Endothelial cell of umbilical vein (primary cell): Measurements from ENCODE around the gene TMEM14A. TPM values are rescaled to one million over a fixed set of nuclear protein-coding genes. Genes with fewer than 3 reads are reported as not detected.

ENCODE experiments used
- BruUV-seq: library from RNA; stranded (reverse); fragments of 400-500 nt; replicated peaks from 2 replicates; lab custom pipeline; 2021; lab: Mats Ljungman, UMichigan
- CTCF ChIA-PET: fragments of 300-600, 350-600 bp; sonication (Branson Sonifier 250); formaldehyde crosslinking; loops from one replicate; lab custom pipeline; 2021; ENCODE audit warnings: antibody characterized with exemption, inconsistent platforms; lab: Charles Lee
- POLR2A ChIA-PET: fragments of 300-600, 350-600 bp; sonication (Branson Sonifier 250); formaldehyde crosslinking; loops from one replicate; lab custom pipeline; 2021; ENCODE audit warnings: antibody characterized with exemption, inconsistent platforms; lab: Charles Lee
- DNase-seq: peaks from one replicate; pipeline ENCODE4 v3.0.0-alpha.2; 2011; ENCODE audit warnings: low read depth, low spot score
- FAIRE-seq: peaks from 2 replicates; lab custom pipeline; 2011; peaks lifted over from hg19 to GRCh38; lab: Jason Lieb, UNC
- H2AFZ ChIP-seq: 2 replicates; pipeline ENCODE4 v1.6.0; 2012; ENCODE audit warnings: low read depth, low read length, control low read depth, inconsistent platforms
- H3K27ac ChIP-seq: 2 replicates; pipeline ENCODE4 v1.5.1; 2011; ENCODE audit warnings: low read depth, mild to moderate bottlenecking, control low read depth, low read length, moderate library complexity; ENCODE audit not compliant: insufficient read depth
- H3K27me3 ChIP-seq, 2 experiments: 2 replicates each; pipeline versions ENCODE4 v1.6.0 to v1.6.1; 2011; ENCODE audit warnings: low read length in 2 of 2, mixed read lengths in 1 of 2; ENCODE audit not compliant: control insufficient read depth in 2 of 2, insufficient read depth in 2 of 2
- H3K36me3 ChIP-seq, 2 experiments: 2 replicates in 1 of 2; 3 replicates in 1 of 2; pipeline ENCODE4 v1.5.1; 2011; ENCODE audit warnings: low read length in 2 of 2, mild to moderate bottlenecking in 1 of 2, moderate library complexity in 1 of 2; ENCODE audit not compliant: control insufficient read depth in 2 of 2, insufficient read depth in 2 of 2; ENCODE audit errors: extremely low read depth in 1 of 2
- H3K4me1 ChIP-seq: 3 replicates; pipeline ENCODE4 v1.5.1; 2011; ENCODE audit warnings: mild to moderate bottlenecking, low read length; ENCODE audit not compliant: control insufficient read depth, insufficient read depth; ENCODE audit errors: extremely low read depth
- H3K4me2 ChIP-seq: 2 replicates; pipeline ENCODE4 v1.6.1; 2011; ENCODE audit warnings: low read length, control low read depth, mixed read lengths; ENCODE audit not compliant: insufficient read depth
- H3K4me3 ChIP-seq, 3 experiments: fragments of 200-600 bp in 1 of 3; sonication (generic), shearing (Covaris generic) in 1 of 3; replicated peaks in 1 of 3; 2 replicates each; pipeline ENCODE4 v1.5.1; 2011 to 2016; ENCODE audit warnings: control low read depth in 3 of 3, low read length in 3 of 3, mild to moderate bottlenecking in 2 of 3, inconsistent platforms in 1 of 3, low read depth in 1 of 3, moderate library complexity in 1 of 3; ENCODE audit not compliant: insufficient read depth in 1 of 3
- H3K79me2 ChIP-seq: 2 replicates; pipeline ENCODE4 v1.6.0; 2012; ENCODE audit warnings: low read length, inconsistent platforms; ENCODE audit not compliant: control insufficient read depth, insufficient read depth
- H3K9ac ChIP-seq: replicated peaks from 2 replicates; pipeline ENCODE3; 2011; ENCODE audit warnings: low read length, control low read depth; ENCODE audit not compliant: insufficient read depth; ENCODE audit errors: extremely low read depth
- H3K9me1 ChIP-seq: replicated peaks from 3 replicates; pipeline ENCODE4 v1.6.0; 2011; ENCODE audit warnings: mild to moderate bottlenecking, low read length; ENCODE audit not compliant: control insufficient read depth, insufficient read depth; ENCODE audit errors: extremely low read depth
- H3K9me3 ChIP-seq: replicated peaks from 2 replicates; pipeline ENCODE4 v1.5.1; 2012; ENCODE audit warnings: low read length, inconsistent platforms; ENCODE audit not compliant: control insufficient read depth, insufficient read depth
- H4K20me1 ChIP-seq: replicated peaks from 2 replicates; pipeline ENCODE3; 2011; ENCODE audit warnings: mild to moderate bottlenecking, low read length; ENCODE audit not compliant: control insufficient read depth, insufficient read depth; ENCODE audit errors: extremely low read depth
- FOS ChIP-seq: IDR thresholded peaks from 2 replicates; pipeline ENCODE4 v1.6.1; 2011; ENCODE audit warnings: mild to moderate bottlenecking, low read length, moderate library complexity, borderline replicate concordance; ENCODE audit not compliant: insufficient read depth
- GATA2 ChIP-seq: IDR thresholded peaks from 2 replicates; pipeline ENCODE4 v1.7.0; 2011; ENCODE audit warnings: low read depth, mild to moderate bottlenecking, moderate library complexity, mixed read lengths, low read length; ENCODE audit not compliant: insufficient read length, insufficient read depth
- JUN ChIP-seq: IDR thresholded peaks from 2 replicates; pipeline ENCODE4 v1.6.1; 2011; ENCODE audit warnings: borderline replicate concordance, low read depth; ENCODE audit not compliant: insufficient read length, insufficient read depth
- MYC ChIP-seq: IDR thresholded peaks from one replicate; pipeline ENCODE4 v1.6.1; 2011; ENCODE audit warnings: mild to moderate bottlenecking, low read depth, low read length
- POLR2A ChIP-seq: IDR thresholded peaks from 2 replicates; pipeline ENCODE4 v1.6.1; 2012; ENCODE audit warnings: low read depth, mild to moderate bottlenecking, control low read depth, low read length
- dilution Hi-C: fragments of 300-500 bp; cut with MboI; formaldehyde crosslinking; loops from one replicate; pipeline ENCODE4 v1.15.0; 2019; ENCODE audit warnings: low sequenced_read_pairs; ENCODE audit not compliant: extremely low pct_ligation_motif_present
- intact Hi-C: fragments of 100-400 bp; cut with micrococcal nuclease; formaldehyde crosslinking; loops from one replicate; pipeline ENCODE4 v1.10.0; 2022
- polyA plus RNA-seq, 4 experiments: library from polyadenylated mRNA; depleted of rRNA in 3 of 4; stranded (reverse) in 3 of 4; unstranded in 1 of 4; fragments of >200 nt; gene quantifications; 2 replicates each; pipeline versions ENCODE4 v1.2.1 to v1.2.3, GENCODE V29; 2011 to 2012; ENCODE audit warnings: missing spikeins in 1 of 4
- total RNA-seq: library from RNA; stranded (reverse); gene quantifications from 2 replicates; pipeline ENCODE4 v1.2.3, GENCODE V29; 2021
- TF ChIP-seq, protein P1 (sequence below): IDR thresholded peaks from 2 replicates; pipeline ENCODE4 v1.6.1; 2011; ENCODE audit not compliant: insufficient read depth, insufficient read length
- TF ChIP-seq, protein P2 (sequence below), 2 donors: IDR thresholded peaks; 1 replicate in 1 of 2; 2 replicates in 1 of 2; pipeline ENCODE4 v1.5.1; 2011; ENCODE audit warnings: low read length in 2 of 2, mild to moderate bottlenecking in 2 of 2, moderate library complexity in 2 of 2, control low read depth in 1 of 2, inconsistent platforms in 1 of 2, low read depth in 1 of 2; ENCODE audit not compliant: insufficient read depth in 1 of 2; ENCODE audit errors: extremely low read depth in 1 of 2

TMEM14A gene
- total and polyA plus RNA-seq, 2 donors (not counting 3 experiments of a cell fraction or from before 2014, with no cell fraction given) = 19.5 to 33.7 TPM

DNA sequence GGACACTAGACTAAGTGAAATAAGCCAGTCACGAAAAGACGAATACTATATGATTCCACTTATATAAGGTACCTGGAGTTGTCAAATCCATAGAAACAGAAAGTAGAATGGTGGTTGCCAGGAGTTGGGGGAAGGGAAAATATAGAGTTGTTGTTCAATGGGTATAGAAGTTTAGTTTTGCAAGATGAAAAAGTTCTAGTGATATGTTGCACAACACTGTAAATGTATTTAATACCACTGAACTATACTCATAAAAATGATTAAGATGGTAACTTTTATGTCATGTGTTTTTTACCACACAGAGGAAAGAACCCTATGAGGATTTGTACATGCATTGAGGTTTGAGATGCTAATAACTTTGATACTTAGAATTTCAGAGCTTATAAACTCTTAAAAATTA lies 48.1 kb upstream of the TMEM14A start:
- intact Hi-C loops (no loop called here), dilution Hi-C loops (no loop called here)
- Histone ChIP-seq H3K9me1 (no peaks in the 10 kb centered on the region), H3K9me3 (no peaks in the 10 kb centered on the region), H3K4me2 (no peak overlapping the region), H4K20me1 (no peaks in the 10 kb centered on the region), H3K27ac (no peak overlapping the region), H3K79me2 (no peaks in the 10 kb centered on the region), H3K4me3 (no peak overlapping the region), H3K27me3 (no peaks in the 10 kb centered on the region), H3K4me1 (no peaks in the 10 kb centered on the region), H2AFZ (no peak overlapping the region), H3K36me3 (no peaks in the 10 kb centered on the region), H3K9ac (no peak overlapping the region)
- ChIA-PET CTCF (no interaction called here), POLR2A (no interaction called here)
- BruUV-seq = no TSS peak
- TF ChIP-seq FOS (no peak), JUN (no peak), POLR2A (no peak), GATA2 (no peak)
- TF ChIP-seq, protein P1, sequence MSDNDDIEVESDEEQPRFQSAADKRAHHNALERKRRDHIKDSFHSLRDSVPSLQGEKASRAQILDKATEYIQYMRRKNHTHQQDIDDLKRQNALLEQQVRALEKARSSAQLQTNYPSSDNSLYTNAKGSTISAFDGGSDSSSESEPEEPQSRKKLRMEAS = no peak
- no peak for DNase-seq
- FAIRE-seq = no peak

DNA sequence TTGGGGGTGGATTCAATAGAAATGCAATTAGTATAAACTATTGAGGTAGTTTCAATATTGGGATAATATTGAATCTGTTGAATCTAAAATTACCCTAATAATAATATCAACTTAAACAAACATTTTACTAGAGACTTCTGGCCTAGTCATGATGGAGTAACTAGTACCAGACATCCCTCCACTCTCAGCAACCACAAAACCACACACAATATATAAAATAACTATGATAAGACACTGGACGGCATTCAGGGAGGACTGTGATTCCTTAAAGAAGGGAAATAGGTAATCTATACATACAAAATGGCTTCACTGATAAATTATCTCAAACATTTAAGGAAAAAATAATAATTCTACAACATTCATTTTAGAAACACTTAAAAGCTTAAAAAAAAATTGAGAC lies 38.9 kb upstream of the TMEM14A start:
- no TSS peak for BruUV-seq
- CTCF ChIA-PET = interaction anchor here (4.4 kb wide), 1 partner anchor 17 kb away, joined by 62 read pairs; no protein-coding TSS in a partner anchor

More for the DNA sequence above, 38.9 kb upstream of the TMEM14A start:
- no peak overlapping the region for H3K27ac ChIP-seq
- DNase-seq = no peak
- H3K9ac ChIP-seq = no peak overlapping the region
- no peaks in the 10 kb centered on the region for H3K79me2 ChIP-seq
- no peaks in the 10 kb centered on the region for H3K27me3 ChIP-seq
- H3K9me3 ChIP-seq = no peaks in the 10 kb centered on the region
- POLR2A ChIA-PET = no interaction called here
- TF ChIP-seq MYC = no peak
- TF ChIP-seq, protein P2, sequence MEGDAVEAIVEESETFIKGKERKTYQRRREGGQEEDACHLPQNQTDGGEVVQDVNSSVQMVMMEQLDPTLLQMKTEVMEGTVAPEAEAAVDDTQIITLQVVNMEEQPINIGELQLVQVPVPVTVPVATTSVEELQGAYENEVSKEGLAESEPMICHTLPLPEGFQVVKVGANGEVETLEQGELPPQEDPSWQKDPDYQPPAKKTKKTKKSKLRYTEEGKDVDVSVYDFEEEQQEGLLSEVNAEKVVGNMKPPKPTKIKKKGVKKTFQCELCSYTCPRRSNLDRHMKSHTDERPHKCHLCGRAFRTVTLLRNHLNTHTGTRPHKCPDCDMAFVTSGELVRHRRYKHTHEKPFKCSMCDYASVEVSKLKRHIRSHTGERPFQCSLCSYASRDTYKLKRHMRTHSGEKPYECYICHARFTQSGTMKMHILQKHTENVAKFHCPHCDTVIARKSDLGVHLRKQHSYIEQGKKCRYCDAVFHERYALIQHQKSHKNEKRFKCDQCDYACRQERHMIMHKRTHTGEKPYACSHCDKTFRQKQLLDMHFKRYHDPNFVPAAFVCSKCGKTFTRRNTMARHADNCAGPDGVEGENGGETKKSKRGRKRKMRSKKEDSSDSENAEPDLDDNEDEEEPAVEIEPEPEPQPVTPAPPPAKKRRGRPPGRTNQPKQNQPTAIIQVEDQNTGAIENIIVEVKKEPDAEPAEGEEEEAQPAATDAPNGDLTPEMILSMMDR (IDR thresholded peaks at IDR 0.05; ENCODE audit: extremely low read depth in 1 of 2, insufficient read depth in 1 of 2, low read depth in 1 of 2, low read length in 2 of 2) = no peak
- intact Hi-C loops = no loop called here
- H3K4me1 ChIP-seq = peaks cover 12% of the 10 kb centered on the region
- no peak for FAIRE-seq
- H3K36me3 ChIP-seq = no peaks in the 10 kb centered on the region
- no peaks in the 10 kb centered on the region for H3K9me1 ChIP-seq
- H3K4me3 ChIP-seq = no peak overlapping the region
- no peak overlapping the region for H2AFZ ChIP-seq
- no peak overlapping the region for H3K4me2 ChIP-seq
- dilution Hi-C loops = no loop called here
- H4K20me1 ChIP-seq = no peaks in the 10 kb centered on the region
